SH-SY5Y (cell line): ENCODE results near the gene MGAT5B.

ENCODE experiments used
- GATA2 ChIP-seq: IDR thresholded peaks from 2 replicates; pipeline ENCODE4 v1.6.1; 2011; ENCODE audit warnings: mild to moderate bottlenecking, low read depth, low read length
- GATA3 ChIP-seq: IDR thresholded peaks from 2 replicates; pipeline ENCODE4 v1.6.1; 2011; ENCODE audit warnings: low read depth, mild to moderate bottlenecking, low read length, moderate library complexity

DNA sequence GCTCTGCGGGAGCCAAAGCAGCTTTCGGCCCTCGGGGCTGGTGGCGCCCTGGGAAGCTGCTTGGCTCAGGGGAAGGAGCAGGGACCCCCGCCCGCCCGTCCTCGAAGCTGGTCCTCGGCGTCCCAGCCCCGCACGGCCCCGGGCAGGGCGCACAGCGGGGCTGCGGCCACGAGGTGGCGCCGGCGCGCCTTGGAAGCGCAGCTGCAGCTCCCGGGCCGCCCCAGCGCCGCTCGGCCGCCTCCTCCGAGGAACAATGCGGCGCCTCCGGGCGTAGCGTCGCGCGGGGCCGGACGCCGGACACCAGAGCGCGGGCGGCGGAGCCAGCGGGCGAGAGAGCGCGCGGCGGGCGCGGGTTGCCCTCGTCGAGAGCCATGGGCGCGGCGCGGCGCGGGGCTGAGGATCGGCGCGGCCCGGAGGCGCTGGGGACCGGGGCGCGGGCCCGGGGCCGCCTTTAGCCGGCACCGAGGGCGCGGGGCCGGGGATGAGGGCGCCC lies at the start of gene MGAT5B:
- no peak for TF ChIP-seq GATA2
- no peak for TF ChIP-seq GATA3
